Keratinocyte (primary cell): ENCODE measurements around the gene WDFY1.

Experiments used
- CTCF ChIP-seq, 3 experiments: IDR thresholded peaks in 1 of 3; conservative IDR thresholded peaks in 1 of 3; optimal IDR thresholded peaks in 1 of 3; 2 replicates in 2 of 3; 3 replicates in 1 of 3; pipeline versions ENCODE3 to v1.5.1; 2011; ENCODE audit warnings: low read length in 3 of 3, mild to moderate bottlenecking in 3 of 3, moderate library complexity in 2 of 3, control low read depth in 1 of 3, inconsistent platforms in 1 of 3; ENCODE audit not compliant: insufficient read depth in 2 of 3; ENCODE audit errors: extremely low read depth in 1 of 3
- EZH2 ChIP-seq: IDR thresholded peaks from one replicate; pipeline ENCODE4 v1.6.1; 2012; ENCODE audit warnings: inconsistent platforms, mild to moderate bottlenecking, low read length, moderate library complexity

- TF ChIP-seq CTCF (optimal IDR thresholded peaks at IDR 0.05 in 1 of 3, IDR thresholded peaks at IDR 0.05 in 1 of 3, conservative IDR thresholded peaks at IDR 0.05 in 1 of 3; ENCODE audit: extremely low read depth in 1 of 3, insufficient read depth in 2 of 3, low read length in 3 of 3) (no peak), EZH2 (no peak)
Observed at GRCh38 chr2:223834431-223834830, 110.7 kb downstream of the WDFY1 start.
